ENCODE measurements around the gene LSS. TPM values are rescaled to one million over a fixed set of nuclear protein-coding genes. Genes with fewer than 3 reads are reported as not detected.
A peak's percentile ranks its signal among the peaks of the same experiment; 100 is the strongest.
"Not testable (repeated sequence)": the region's sequence is repeated elsewhere in the genome, so short reads cannot be mapped to it uniquely, and the experiment has no call there.

LSS gene
- total RNA-seq, 1 donor from 2014 or later, result 52.0 TPM

GRCh38 chr21:46183910-46184624, 44.5 kb downstream of the LSS start, which contains the start of gene SPATC1L:
SPATC1L (minus strand) TSS chr21:46184459; CDS start chr21:46182816, 1,643 bp downstream.
- TF ChIP-seq CTCF (IDR thresholded peaks at IDR 0.05; ENCODE audit: borderline replicate concordance), result no peak
- Histone ChIP-seq H3K9me3 (replicated peaks) (no peaks in the 10 kb centered on the region), H3K27ac (replicated peaks) (peak within 1 kb of the TSS; percentile 94), H3K36me3 (no peaks in the 10 kb centered on the region), H3K4me1 (peaks cover 47% of the 10 kb centered on the region), H3K4me3 (peak within 1 kb of the TSS; percentile 89), H3K27me3 (ENCODE audit: low read depth) (no peaks in the 10 kb centered on the region)
- peak; percentile 71 for DNase-seq
- intact Hi-C loops (cut with micrococcal nuclease), result no loop called here

- H3K36me3 ChIP-seq; intact Hi-C loops (cut with micrococcal nuclease); DNase-seq; H3K27me3 ChIP-seq (ENCODE audit: low read depth); H3K9me3 ChIP-seq (replicated peaks): not testable (repeated sequence)
- Histone ChIP-seq H3K4me1 (peaks cover 40% of the 10 kb centered on the region), H3K4me3 (peak overlapping the region; percentile 89), H3K27ac (replicated peaks) (peak overlapping the region; percentile 60)
Observed at GRCh38 chr21:46183337-46183909, 45.2 kb downstream of the LSS start.

- Histone ChIP-seq H3K27me3 (ENCODE audit: low read depth) (no peaks in the 10 kb centered on the region), H3K27ac (replicated peaks) (peak overlapping the region; percentile 60), H3K4me1 (peaks cover 34% of the 10 kb centered on the region), H3K9me3 (replicated peaks) (no peaks in the 10 kb centered on the region), H3K4me3 (no peak overlapping the region), H3K36me3 (no peaks in the 10 kb centered on the region)
- DNase-seq, result peak; percentile 42
- intact Hi-C loops (cut with micrococcal nuclease), result no loop called here
- TF ChIP-seq CTCF (IDR thresholded peaks at IDR 0.05; ENCODE audit: borderline replicate concordance), result no peak
Observed at GRCh38 chr21:46182548-46183336, 45.8 kb downstream of the LSS start.

- H3K4me1 ChIP-seq, result peaks cover 27% of the 10 kb centered on the region
- no peaks in the 10 kb centered on the region for H3K36me3 ChIP-seq
- intact Hi-C loops (cut with micrococcal nuclease), result no loop called here
- no peaks in the 10 kb centered on the region for H3K27me3 ChIP-seq (ENCODE audit: low read depth)
- DNase-seq, result no peak
- no peak for TF ChIP-seq CTCF (IDR thresholded peaks at IDR 0.05; ENCODE audit: borderline replicate concordance)
- H3K4me3 ChIP-seq, result no peak overlapping the region
- H3K9me3 ChIP-seq (replicated peaks), result no peaks in the 10 kb centered on the region
- H3K27ac ChIP-seq (replicated peaks), result peak overlapping the region; percentile 60
Observed at GRCh38 chr21:46181953-46182547, 46.5 kb downstream of the LSS start.

- no peak for TF ChIP-seq CTCF (IDR thresholded peaks at IDR 0.05; ENCODE audit: borderline replicate concordance)
- Histone ChIP-seq H3K4me3 (no peak overlapping the region), H3K27me3 (ENCODE audit: low read depth) (no peaks in the 10 kb centered on the region), H3K4me1 (peaks cover 26% of the 10 kb centered on the region), H3K27ac (replicated peaks) (no peak overlapping the region), H3K36me3 (no peaks in the 10 kb centered on the region), H3K9me3 (replicated peaks) (peaks cover 5% of the 10 kb centered on the region)
- DNase-seq, result no peak
- intact Hi-C loops (cut with micrococcal nuclease), result no loop called here
Observed at GRCh38 chr21:46181436-46181835, 47.1 kb downstream of the LSS start.
